ENCODE measurements around the gene RPUSD3.

Gene RPUSD3

DNA sequence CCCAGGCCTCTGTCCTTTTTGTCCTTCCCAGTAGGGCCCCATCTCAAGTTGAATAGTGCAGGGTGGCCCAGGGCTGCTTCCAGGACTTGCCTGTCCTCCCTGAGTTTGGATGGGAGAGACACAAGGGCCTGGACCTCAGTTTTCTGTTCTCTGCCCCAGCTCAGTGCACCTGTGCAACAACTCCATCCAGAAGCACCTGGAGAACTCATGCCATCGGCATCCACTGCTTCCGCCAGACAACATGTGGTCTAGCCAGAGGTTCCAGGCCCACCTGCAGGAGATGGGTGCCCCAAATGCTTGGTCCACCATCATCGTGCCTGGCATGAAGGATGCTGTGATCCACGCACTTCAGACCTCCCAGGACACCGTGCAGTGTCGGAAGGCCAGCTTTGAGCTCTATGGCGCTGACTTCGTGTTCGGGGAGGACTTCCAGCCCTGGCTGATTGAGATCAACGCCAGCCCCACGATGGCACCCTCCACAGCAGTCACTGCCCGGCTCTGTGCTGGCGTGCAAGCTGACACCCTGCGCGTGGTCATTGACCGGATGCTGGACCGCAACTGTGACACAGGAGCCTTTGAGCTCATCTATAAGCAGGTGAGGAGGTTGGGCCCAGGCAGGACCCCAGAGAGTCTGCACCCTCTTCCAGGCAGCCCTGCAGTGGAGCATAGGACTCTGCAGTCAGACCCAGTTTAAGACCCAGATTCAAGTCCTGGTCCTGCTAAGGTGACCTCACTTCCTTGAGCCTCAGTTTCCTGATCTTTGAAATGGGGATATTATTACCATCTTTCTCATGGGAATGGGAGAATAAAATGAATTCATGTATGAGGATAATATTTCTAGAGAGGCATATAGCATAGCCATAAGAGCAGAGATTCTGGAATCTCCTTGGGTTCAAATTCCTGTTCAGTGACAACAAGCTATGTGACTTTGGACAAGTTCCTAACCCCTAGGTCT is 14.7 kb downstream of the RPUSD3 start:
- no peak for DNase-seq (ENCODE audit: low spot score)
- Histone ChIP-seq H3K27ac (no peak overlapping the region), H3K4me3 (no peak overlapping the region)
- TF ChIP-seq, protein P1, sequence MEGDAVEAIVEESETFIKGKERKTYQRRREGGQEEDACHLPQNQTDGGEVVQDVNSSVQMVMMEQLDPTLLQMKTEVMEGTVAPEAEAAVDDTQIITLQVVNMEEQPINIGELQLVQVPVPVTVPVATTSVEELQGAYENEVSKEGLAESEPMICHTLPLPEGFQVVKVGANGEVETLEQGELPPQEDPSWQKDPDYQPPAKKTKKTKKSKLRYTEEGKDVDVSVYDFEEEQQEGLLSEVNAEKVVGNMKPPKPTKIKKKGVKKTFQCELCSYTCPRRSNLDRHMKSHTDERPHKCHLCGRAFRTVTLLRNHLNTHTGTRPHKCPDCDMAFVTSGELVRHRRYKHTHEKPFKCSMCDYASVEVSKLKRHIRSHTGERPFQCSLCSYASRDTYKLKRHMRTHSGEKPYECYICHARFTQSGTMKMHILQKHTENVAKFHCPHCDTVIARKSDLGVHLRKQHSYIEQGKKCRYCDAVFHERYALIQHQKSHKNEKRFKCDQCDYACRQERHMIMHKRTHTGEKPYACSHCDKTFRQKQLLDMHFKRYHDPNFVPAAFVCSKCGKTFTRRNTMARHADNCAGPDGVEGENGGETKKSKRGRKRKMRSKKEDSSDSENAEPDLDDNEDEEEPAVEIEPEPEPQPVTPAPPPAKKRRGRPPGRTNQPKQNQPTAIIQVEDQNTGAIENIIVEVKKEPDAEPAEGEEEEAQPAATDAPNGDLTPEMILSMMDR (IDR thresholded peaks at IDR 0.05): no peak

DNA sequence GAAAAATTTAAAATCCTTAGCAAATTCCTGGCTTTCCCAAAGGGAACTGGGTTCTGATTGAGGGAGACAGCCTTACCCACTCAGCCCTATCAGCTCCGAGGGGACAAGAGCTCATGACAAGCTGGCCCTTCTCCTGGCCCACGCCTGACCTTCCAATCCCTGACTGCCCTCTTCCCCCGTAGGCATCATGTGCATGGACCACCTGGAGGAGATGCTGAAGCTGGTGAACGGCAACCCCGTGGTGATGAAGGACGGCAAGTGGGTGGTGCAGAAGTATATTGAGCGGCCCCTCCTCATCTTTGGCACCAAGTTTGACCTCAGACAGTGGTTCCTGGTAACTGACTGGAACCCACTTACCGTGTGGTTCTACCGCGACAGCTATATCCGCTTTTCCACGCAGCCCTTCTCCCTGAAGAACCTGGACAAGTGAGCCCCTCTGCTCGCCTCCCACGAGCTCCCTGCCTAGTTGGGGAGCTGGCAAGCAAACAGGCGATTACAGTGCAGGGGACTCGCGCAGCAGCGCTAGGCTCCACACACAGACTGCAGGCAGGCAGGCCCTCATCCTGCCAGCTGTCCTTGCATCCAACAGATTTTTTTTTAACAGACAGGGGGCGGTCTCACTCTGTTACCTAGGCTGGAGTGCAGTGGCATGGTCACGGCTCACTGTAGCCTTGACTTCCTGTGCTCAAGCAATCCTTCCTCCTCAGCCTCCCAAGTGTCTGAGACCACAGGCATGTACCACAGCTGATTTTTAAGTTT is 16.8 kb downstream of the RPUSD3 start:
- no peak overlapping the region for H3K4me3 ChIP-seq
- H3K27ac ChIP-seq: no peak overlapping the region
- TF ChIP-seq, protein P1 (IDR thresholded peaks at IDR 0.05): no peak
- no peak for DNase-seq (ENCODE audit: low spot score)

DNA sequence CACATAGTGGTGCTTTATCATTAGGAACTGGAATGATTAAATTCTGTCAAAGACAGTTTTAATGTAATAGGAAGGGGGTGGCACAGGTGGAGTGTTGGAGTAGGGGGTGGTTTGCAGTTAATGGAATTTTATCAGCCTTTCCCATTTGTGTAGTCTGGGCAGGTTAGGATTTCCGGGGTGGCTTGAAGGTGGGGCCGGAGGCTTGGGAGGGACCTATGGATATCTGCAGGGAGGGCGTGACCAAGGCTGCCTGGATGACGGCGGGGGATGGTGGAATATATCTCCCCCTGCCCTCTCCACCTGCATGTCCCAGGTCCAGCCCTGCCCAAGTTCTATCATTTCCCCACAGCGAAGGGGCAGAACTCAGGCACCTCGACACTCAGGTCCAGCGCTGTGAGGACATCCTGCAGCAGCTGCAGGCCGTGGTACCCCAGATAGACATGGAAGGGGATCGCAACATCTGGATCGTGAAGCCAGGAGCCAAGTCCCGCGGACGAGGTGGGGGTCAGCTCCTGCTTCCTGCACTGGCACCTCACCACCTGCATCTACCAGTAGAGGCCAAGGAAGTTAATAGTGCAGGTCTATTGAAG is 18.3 kb downstream of the RPUSD3 start:
- Histone ChIP-seq H3K27ac (no peak overlapping the region), H3K4me3 (no peak overlapping the region)
- TF ChIP-seq, protein P1 (IDR thresholded peaks at IDR 0.05): no peak
- DNase-seq (ENCODE audit: low spot score): no peak

DNA sequence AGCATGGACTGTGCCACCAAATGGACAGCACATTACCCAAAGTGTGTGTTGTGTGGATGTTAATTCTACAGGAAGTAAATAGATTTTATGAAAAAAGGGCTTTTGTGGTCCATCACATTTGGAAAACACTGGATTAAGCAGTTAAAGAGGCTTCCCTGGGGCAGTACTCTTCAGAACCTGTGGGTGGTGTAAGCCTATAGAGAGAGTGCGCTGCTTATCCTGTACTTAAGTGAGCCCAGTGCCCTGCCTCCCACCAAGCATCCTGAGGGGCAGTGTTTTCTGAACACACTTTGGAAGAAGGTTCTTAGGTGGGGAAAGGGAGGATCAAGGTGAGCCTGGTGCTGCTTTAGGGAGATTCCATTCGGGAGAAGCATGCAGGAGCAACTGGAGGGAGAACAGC is 22.9 kb downstream of the RPUSD3 start:
- TF ChIP-seq, protein P1 (IDR thresholded peaks at IDR 0.05): no peak
- Histone ChIP-seq H3K27ac (no peak overlapping the region), H3K4me3 (no peak overlapping the region)
- no peak for DNase-seq (ENCODE audit: low spot score)

DNA sequence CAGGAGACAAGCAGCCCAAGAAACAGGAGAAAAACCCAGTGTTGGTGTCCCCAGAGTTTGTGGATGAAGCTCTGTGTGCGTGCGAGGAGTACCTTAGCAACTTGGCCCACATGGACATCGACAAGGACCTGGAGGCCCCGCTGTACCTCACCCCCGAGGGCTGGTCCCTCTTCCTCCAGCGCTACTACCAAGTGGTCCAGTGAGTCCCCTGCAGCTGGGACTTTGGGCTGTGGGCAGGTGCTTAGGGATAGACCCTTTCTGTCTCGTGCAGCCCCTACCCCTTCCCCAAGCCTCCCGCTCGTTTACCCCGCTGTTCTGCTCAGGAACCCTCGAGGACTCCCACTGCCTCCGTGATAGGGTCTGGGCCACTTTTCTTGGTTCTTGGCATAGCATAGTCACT is 23.3 kb downstream of the RPUSD3 start:
- Histone ChIP-seq H3K27ac (no peak overlapping the region), H3K4me3 (no peak overlapping the region)
- DNase-seq (ENCODE audit: low spot score): no peak
- TF ChIP-seq, protein P1 (IDR thresholded peaks at IDR 0.05): no peak

DNA sequence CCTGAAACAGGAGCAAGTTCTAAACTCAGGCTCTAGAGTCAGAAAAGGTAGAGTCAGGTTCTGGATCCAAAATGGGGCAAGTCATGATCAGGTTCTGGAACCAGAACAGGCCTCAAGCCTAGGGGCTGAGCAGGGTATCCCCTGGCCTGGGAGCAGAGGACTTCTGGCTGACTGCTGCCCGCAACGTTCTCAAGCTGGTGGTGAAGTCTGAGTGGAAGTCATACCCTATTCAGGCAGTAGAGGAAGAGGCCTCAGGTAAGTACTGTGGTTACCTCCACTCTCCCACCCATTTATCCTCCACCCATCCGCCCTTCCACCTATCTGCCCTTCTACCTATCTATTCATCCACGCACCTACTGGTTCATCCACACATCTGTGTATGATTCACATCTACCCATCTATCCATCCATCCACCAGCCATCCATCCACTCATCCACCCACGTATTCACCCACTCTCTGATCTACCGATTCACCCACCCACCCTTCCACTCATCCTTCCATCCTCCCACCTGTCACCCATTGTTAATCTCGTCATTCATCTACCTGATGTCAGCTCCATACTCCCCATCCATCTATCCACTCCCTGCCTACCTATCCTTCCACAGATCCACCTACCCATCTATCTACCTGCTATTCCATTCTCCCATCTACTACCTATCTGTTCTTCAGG is 25.0 kb downstream of the RPUSD3 start:
- no peak for DNase-seq (ENCODE audit: low spot score)
- no peak overlapping the region for H3K4me3 ChIP-seq

More for the DNA sequence above, 25.0 kb downstream of the RPUSD3 start:
- no peak overlapping the region for H3K27ac ChIP-seq
- TF ChIP-seq, protein P1 (IDR thresholded peaks at IDR 0.05): no peak

Data from coronary artery (tissue), 2 donors.